Anterior cingulate cortex (tissue), 58 donors: ENCODE results near the gene TDRD12.
"Not testable (repeated sequence)": the region's sequence is repeated elsewhere in the genome, so short reads cannot be mapped to it uniquely, and the experiment has no call there.

Experiments used
- DNase-seq, 58 donors: peaks; one replicate each; lab custom pipeline; 2025; lab: John Stamatoyannopoulos, UW

Gene TDRD12

DNA sequence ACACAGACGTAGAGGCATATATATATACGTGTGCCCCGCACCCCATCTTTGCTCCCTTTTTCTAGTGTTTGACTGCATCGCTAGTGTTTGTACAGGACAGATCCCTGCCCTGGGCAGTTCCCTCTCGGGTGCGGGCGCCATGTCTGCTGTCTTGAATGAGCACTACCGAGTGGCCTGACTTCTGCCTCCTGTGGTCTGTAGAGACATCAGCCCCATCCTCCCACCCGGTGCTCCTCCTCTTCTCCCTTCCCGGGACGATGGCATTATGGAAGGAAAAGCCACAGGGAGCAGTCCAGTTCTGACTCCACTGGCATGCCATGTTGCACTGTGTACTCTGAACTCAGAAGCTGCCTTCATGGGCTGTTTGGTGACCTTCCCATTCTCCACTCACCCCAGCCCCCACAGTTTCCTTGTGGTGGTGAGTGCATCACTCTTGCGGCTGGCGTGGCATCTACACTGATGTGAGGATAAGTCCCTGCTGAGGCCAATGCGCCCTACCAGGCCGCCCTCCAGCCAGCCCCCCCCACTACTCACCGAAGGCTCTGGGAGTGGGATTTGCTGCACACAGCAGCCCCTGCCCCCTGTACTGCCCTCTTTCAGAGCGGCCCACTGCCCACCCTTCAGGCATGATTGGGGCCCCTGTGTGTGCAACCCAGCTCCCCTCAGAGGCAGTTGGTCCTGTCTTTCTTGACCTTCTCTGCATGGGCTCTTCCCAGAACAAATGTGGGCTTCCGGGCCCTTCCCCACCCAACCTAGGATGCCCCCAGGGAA lies 25.2 kb downstream of the TDRD12 start:
- DNase-seq: no peak

DNA sequence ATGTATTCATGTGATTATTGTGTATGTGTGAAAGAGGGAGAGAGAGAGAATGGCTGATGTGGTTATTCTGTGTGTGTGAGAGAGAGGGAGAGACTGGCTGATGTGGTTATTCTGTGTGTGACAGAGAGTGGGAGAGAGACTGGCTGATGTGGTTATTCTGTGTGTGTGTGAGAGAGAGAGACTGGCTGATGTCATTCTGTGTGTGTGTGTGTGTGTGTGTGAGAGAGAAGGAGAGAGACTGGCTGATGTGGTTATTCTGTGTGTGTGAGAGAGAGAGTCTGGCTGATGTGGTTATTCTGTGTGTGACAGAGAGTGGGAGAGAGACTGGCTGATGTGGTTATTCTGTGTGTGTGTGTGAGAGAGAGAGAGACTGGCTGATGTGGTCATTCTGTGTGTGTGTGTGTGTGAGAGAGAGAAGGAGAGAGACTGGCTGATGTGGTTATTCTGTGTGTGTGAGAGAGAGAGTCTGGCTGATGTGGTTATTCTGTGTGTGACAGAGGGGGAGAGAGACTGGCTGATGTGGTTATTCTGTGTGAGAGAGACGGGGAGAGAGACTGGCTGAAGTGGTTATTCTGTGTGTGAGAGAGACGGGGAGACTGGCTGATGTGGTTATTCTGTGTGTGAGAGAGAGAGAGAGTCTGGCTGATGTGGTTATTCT lies 26.2 kb downstream of the TDRD12 start:
- not testable (repeated sequence) for DNase-seq

DNA sequence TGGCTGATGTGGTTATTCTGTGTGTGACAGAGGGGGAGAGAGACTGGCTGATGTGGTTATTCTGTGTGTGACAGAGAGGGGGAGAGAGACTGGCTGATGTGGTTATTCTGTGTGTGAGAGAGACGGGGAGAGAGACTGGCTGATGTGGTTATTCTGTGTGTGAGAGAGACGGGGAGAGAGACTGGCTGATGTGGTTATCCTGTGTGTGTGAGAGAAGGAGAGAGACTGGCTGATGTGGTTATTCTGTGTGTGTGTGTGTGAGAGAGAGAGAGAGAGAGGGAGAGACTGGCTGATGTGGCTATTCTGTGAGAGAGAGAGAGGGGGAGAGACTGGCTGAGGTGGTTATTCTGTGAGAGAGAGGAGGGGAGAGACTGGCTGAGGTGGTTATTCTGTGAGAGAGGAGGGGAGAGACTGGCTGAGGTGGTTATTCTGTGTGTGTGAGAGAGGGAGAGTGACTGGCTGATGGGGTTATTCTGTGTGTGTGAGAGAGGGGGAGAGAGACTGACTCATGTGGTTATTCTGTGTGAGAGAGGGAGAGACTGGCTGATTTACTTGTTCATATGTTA lies 27.1 kb downstream of the TDRD12 start:
- DNase-seq: not testable (repeated sequence)

DNA sequence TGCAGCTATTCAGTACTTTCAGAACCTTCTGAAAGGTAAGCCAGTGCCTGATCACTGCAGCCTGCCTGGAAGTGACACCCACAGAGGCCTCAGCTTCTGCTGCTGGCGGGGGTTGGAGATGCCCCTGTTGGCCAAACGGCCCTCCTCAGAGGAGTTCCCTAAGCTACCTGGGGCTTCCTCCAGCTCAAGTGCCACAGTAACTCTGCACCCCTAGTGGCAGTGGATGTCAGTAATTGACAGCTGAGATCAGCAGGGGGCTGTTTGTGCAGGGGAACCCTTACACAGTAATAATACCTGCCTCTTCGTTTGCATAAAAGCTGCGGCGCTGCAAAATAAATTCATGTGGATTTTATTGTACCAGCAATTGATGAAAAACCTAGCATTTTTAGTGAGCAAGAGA lies 28.9 kb downstream of the TDRD12 start:
- no peak for DNase-seq

DNA sequence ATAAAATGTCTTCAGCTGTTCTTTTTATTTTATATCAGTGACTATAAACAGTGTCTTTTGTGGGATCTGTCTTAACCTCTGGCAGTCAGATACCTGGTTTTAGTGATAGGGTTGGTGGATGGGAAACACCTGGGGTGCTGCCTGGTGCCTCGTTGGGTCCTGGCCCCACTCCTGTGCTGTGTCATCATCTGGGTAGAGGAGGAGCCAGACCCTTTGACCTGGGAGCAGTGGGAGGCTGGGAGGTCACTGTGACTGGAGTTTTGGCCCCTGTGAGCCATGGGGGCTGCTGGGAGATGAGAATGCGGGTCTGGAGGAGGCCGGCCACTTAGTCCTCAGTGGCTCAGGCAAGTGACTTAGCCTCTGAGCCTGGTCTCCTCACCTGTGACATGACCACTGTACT lies 29.4 kb downstream of the TDRD12 start:
- no peak for DNase-seq

GRCh38 chr19:32749361-32749760 lies 29.8 kb downstream of the TDRD12 start:
- DNase-seq: no peak

- no peak for DNase-seq
Measured at GRCh38 chr19:32750441-32751055, 31.0 kb downstream of the TDRD12 start.

DNA sequence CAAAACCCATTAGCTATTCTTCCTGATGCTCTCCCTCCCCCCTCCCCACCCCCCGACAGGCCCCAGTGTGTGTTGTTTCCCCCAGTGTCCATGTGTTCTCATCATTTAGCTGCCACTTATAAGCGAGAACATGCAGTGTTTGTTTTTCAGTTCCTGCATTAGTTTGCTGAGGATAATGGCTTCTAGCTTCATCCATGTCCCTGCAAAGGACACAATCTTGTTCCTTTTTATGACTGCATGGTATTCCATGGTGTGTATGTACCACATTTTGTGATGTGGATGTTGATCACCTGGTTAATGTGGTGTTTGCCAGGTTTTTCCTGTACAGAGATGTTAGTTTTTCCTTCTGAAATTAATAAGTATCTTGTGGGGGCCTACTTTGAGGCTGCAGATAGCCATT lies 31.5 kb downstream of the TDRD12 start:
- DNase-seq: no peak

DNA sequence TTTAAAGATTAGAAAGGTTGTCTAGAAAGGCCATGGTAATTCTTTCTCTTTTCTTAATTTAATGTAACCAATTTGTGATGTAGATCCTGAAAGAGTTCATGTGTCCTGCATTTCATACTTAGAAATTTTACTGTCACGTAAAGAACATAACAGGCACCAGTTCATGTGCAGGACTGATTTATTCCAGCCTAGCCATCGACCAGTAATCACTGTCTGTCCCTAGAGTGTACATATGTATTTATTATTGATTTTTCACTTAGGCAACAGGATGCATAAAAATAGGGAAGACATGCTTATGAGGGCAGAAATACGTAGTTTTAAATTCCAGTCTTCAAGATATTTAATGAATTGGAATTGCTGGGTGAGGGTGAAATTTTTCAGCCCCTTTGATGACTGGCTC lies 37.6 kb downstream of the TDRD12 start:
- no peak for DNase-seq

GRCh38 chr19:32765365-32765764 lies 45.8 kb downstream of the TDRD12 start:
- DNase-seq: not testable (repeated sequence)

GRCh38 chr19:32767951-32768679 lies 48.5 kb downstream of the TDRD12 start:
- DNase-seq: no peak

DNA sequence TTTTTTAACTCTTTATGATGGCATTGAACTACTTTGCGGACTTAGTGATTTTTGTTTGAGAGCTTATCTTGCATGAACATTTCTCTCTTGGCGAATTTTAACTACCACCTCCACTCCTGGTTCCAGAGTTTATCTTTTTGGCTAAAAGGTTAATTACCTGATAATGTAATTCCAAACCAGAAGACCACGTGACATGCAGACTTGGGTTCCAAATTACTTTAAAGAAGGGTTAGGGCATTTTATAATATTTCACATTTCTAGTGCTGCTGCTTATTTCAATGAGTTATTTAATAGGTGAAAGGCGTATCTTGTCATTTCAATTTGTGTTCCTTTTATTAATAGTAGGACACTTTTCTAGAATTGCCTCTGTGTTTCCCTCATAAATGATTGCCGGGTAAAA lies 52.0 kb downstream of the TDRD12 start:
- no peak for DNase-seq

GRCh38 chr19:32773126-32773525 lies 53.6 kb downstream of the TDRD12 start:
- DNase-seq: no peak

- no peak for DNase-seq
Measured at GRCh38 chr19:32779082-32779481, 59.5 kb downstream of the TDRD12 start.

GRCh38 chr19:32781280-32781679 lies 61.7 kb downstream of the TDRD12 start:
- no peak for DNase-seq

DNA sequence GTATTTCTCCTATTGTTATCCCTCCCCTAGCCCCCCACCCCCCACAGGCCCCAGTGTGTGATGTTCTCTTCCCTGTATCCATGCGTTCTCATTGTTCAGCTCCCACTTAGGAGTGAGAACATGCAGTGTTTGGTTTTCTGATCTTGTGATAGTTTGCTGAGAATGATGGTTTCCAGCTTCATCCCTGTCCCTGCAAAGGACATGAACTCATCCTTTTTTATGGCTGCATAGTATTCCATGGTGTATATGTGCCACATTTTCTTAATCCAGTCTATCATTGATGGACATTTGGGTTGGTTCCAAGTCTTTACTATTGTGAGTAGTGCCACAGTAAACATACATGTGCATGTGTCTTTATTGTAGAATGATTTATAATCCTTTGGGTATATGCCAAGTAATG lies 62.5 kb downstream of the TDRD12 start:
- not testable (repeated sequence) for DNase-seq

DNA sequence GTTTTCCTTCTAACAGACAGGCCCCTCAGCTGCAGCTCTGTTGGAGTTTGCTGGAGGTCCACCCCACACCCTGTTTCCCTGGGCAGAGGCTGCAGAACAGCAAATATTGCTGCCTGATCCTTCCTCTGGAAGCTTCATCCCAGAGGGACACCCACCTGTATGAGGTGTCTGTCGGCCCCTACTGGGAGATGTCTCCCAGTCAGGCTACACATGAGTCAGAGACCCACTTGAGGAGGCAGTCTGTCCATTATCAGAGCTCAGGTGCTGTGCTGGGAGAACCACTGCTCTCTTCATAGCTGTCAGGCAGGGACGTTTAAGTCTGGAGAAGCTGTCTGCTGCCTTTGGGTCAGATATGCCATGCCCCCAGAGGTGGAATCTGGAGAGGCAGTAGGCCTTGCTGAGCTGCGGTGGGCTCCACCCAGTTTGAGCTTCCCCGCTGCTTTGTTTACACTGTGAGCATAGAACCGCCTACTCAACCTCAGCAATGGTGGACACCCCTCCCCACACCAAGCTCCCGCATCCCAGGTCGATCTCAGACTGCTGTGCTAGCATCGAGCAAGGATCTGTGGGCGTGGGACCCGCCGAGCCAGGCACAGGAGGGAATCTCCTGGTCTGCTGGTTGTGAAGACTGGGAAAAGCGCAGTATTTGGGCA lies 67.7 kb downstream of the TDRD12 start:
- DNase-seq: not testable (repeated sequence)

GRCh38 chr19:32787895-32788294 lies 68.3 kb downstream of the TDRD12 start:
- DNase-seq: not testable (repeated sequence)

DNA sequence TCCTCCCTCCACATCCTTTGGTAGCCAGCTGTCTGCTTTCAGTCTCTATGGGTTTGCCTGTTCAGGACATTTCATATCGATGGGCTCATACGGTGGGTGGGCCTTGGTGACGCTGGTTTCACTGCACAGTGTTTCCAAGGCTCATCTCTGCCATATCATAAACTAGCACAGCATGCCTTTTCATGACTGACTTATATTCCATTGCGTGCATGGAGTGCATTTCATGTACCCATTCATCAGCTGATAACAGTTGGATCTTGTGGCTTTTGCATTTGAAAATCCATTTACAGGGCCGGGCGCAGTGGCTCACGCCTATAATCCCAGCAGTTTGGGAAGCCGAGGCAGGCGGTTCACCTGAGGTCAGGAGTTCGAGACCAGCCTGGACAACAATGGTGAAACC lies 69.9 kb downstream of the TDRD12 start:
- DNase-seq: no peak

DNA sequence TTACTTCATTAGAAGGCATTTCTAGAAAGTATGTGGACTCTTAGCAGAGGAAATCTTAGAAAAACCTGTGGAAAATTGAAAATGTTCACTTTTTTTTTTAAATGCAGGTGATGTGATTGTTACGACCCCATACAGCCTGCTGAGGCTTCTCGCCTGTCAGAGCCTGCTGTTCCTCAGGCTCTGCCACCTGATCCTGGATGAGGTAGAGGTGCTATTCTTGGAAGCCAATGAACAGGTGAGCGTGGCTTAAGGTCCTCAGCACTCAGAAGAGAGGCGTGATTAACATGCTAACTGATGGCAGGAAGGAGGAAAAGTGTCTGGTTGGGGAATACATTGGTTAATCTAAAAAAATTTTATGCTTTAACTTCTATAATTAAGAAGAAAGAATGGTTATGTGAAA lies 78.6 kb downstream of the TDRD12 start:
- no peak for DNase-seq
